Mesendoderm (in vitro differentiated cells): ENCODE results near the gene CCDC40.

Experiments used
- DNase-seq: peaks from one replicate; pipeline ENCODE4 v3.0.0; 2013
- H2AK5ac ChIP-seq: 2 replicates; pipeline ENCODE4 v1.6.1; 2013; ENCODE audit warnings: low read length, inconsistent platforms
- H2BK120ac ChIP-seq: 2 replicates; pipeline ENCODE4 v1.6.1; 2013; ENCODE audit warnings: low read depth, mild to moderate bottlenecking, low read length, moderate library complexity, mixed read lengths
- H2BK15ac ChIP-seq: replicated peaks from 2 replicates; pipeline ENCODE4 v1.6.1; 2013; ENCODE audit warnings: low read depth, mild to moderate bottlenecking, moderate library complexity
- H2BK5ac ChIP-seq: 2 replicates; pipeline ENCODE4 v1.6.1; 2013; ENCODE audit warnings: low read length, inconsistent platforms
- H3K18ac ChIP-seq: 2 replicates; pipeline ENCODE4 v1.6.1; 2013; ENCODE audit warnings: mild to moderate bottlenecking, low read length, mixed read lengths
- H3K23ac ChIP-seq: one replicate; pipeline ENCODE4 v1.6.1; 2013; ENCODE audit warnings: low read length
- H3K27ac ChIP-seq: 2 replicates; pipeline ENCODE4 v1.5.1; 2013; ENCODE audit warnings: low read depth, mild to moderate bottlenecking, inconsistent platforms, low read length, moderate library complexity
- H3K27me3 ChIP-seq: 2 replicates; pipeline ENCODE4 v1.6.1; 2013; ENCODE audit warnings: low read length, control low read depth, mild to moderate bottlenecking, inconsistent platforms; ENCODE audit not compliant: insufficient read depth, poor library complexity
- H3K36me3 ChIP-seq: 2 replicates; pipeline ENCODE4 v1.6.1; 2013; ENCODE audit warnings: low read length, inconsistent platforms; ENCODE audit not compliant: control insufficient read depth, insufficient read depth
- H3K4ac ChIP-seq: one replicate; pipeline ENCODE4 v1.6.1; 2013; ENCODE audit warnings: low read depth, mild to moderate bottlenecking, low read length, moderate library complexity
- H3K4me1 ChIP-seq: 2 replicates; pipeline ENCODE4 v1.6.1; 2013; ENCODE audit warnings: low read depth, low read length, inconsistent platforms; ENCODE audit not compliant: control insufficient read depth
- H3K4me2 ChIP-seq: 2 replicates; pipeline ENCODE4 v1.6.1; 2013; ENCODE audit warnings: low read length
- H3K4me3 ChIP-seq: 2 replicates; pipeline ENCODE4 v1.5.1; 2013; ENCODE audit warnings: mild to moderate bottlenecking, low read length
- H3K56ac ChIP-seq: one replicate; pipeline ENCODE4 v1.6.1; 2013; ENCODE audit warnings: low read length
- H3K79me1 ChIP-seq: 2 replicates; pipeline ENCODE4 v1.6.1; 2013; ENCODE audit warnings: low read length, inconsistent platforms
- H3K79me2 ChIP-seq: 2 replicates; pipeline ENCODE4 v1.6.1; 2013; ENCODE audit warnings: mild to moderate bottlenecking, low read length; ENCODE audit not compliant: control insufficient read depth, insufficient read depth
- H3K9ac ChIP-seq: 2 replicates; pipeline ENCODE4 v1.6.1; 2013; ENCODE audit warnings: low read length, inconsistent platforms
- H4K5ac ChIP-seq: one replicate; pipeline ENCODE4 v1.6.1; 2013; ENCODE audit warnings: low read length
- H4K8ac ChIP-seq: one replicate; pipeline ENCODE4 v1.6.1; 2013; ENCODE audit warnings: low read depth, mild to moderate bottlenecking, control low read depth, low read length, moderate library complexity
- WGBS: extraction: QIAGEN DNeasy Blood & Tissue Kit; methylation state at CpG from one replicate; pipeline ENCODE4 v1.1.7; 2013; ENCODE audit warnings: low lambda C conversion rate, missing lambda C conversion rate; ENCODE audit not compliant: insufficient coverage; ENCODE audit errors: extremely low coverage; 5-methylcytosine and 5-hydroxymethylcytosine counted together

The CCDC40 gene

DNA sequence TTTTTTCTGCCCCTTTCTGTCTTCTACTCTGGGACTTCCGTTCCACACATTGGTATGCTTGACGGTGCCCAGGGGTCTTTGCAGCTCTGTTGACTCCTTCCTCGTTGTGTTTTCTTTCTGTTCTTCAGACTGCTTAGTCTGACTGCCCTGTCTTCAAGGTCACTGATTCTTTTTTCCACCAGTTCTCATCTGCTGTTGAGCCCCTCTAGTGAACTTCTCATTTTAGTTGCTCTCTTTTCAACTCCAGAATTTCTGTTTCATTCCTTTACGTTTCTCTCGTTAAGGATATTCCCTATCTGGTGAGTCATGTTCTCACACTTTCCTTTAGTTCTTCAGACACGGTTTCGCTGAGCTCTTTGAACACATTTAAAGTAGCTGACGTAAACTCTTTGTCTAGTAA lies 78.7 kb downstream of the CCDC40 start:
- H3K4ac ChIP-seq: no peak overlapping the region
- DNase-seq: no peak
- H3K23ac ChIP-seq: no peak overlapping the region
- H2AK5ac ChIP-seq: no peak overlapping the region
- H2BK15ac ChIP-seq: no peak overlapping the region
- H3K36me3 ChIP-seq: no peaks in the 10 kb centered on the region
- no peak overlapping the region for H3K4me2 ChIP-seq
- no peak overlapping the region for H4K5ac ChIP-seq
- no peaks in the 10 kb centered on the region for H3K4me1 ChIP-seq
- no CpG with 5 or more reads among the region's 8 CpGs for WGBS
- H3K79me2 ChIP-seq: no peaks in the 10 kb centered on the region
- H3K56ac ChIP-seq: no peak overlapping the region
- H3K9ac ChIP-seq: no peak overlapping the region
- no peaks in the 10 kb centered on the region for H3K79me1 ChIP-seq
- no peak overlapping the region for H2BK5ac ChIP-seq
- no peak overlapping the region for H3K4me3 ChIP-seq
- H3K27ac ChIP-seq: no peak overlapping the region
- no peak overlapping the region for H4K8ac ChIP-seq
- H2BK120ac ChIP-seq: no peak overlapping the region
- no peaks in the 10 kb centered on the region for H3K27me3 ChIP-seq
- no peak overlapping the region for H3K18ac ChIP-seq

GRCh38 chr17:80116276-80116920 lies 80.0 kb downstream of the CCDC40 start:
- H4K8ac ChIP-seq: no peak overlapping the region
- no peaks in the 10 kb centered on the region for H3K36me3 ChIP-seq
- H3K4me2 ChIP-seq: no peak overlapping the region
- no peaks in the 10 kb centered on the region for H3K27me3 ChIP-seq
- no peak overlapping the region for H4K5ac ChIP-seq
- no peak overlapping the region for H3K4ac ChIP-seq
- DNase-seq: no peak
- no peaks in the 10 kb centered on the region for H3K79me2 ChIP-seq
- no peak overlapping the region for H3K18ac ChIP-seq
- H2AK5ac ChIP-seq: no peak overlapping the region
- no peak overlapping the region for H2BK120ac ChIP-seq
- H3K56ac ChIP-seq: no peak overlapping the region
- H3K4me3 ChIP-seq: no peak overlapping the region
- no peaks in the 10 kb centered on the region for H3K79me1 ChIP-seq
- H3K4me1 ChIP-seq: no peaks in the 10 kb centered on the region
- H3K27ac ChIP-seq: no peak overlapping the region
- H3K9ac ChIP-seq: no peak overlapping the region
- H2BK5ac ChIP-seq: no peak overlapping the region
- H2BK15ac ChIP-seq: no peak overlapping the region
- H3K23ac ChIP-seq: no peak overlapping the region
- no CpG with 5 or more reads among the region's 16 CpGs for WGBS

DNA sequence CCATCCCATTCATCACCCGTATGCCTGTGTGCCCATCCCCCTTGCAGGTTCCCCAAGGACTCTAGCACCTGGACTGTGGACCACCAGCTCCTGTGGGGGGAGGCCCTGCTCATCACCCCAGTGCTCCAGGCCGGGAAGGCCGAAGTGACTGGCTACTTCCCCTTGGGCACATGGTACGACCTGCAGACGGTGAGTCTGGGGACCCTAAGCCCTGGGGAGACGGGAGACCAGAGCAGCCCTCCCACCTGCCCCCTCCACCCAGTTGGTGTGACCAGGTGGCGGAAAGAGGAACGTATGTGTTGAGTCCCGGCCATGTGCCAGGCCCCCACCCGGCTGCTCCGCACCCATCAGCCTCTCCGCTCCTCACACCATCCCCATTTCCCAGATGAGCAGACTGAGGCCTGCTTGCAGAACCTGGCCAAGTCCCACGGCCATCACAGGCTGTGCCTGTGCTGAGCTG lies 80.5 kb downstream of the CCDC40 start:
- no peaks in the 10 kb centered on the region for H3K79me1 ChIP-seq
- H3K9ac ChIP-seq: no peak overlapping the region
- H3K56ac ChIP-seq: no peak overlapping the region
- no peaks in the 10 kb centered on the region for H3K79me2 ChIP-seq
- no peak overlapping the region for H4K5ac ChIP-seq
- WGBS: no CpG with 5 or more reads among the region's 13 CpGs
- no peaks in the 10 kb centered on the region for H3K36me3 ChIP-seq
- no peak overlapping the region for H2BK120ac ChIP-seq
- H2AK5ac ChIP-seq: no peak overlapping the region
- no peak overlapping the region for H2BK5ac ChIP-seq
- no peak overlapping the region for H3K27ac ChIP-seq
- no peak overlapping the region for H3K4ac ChIP-seq
- no peak overlapping the region for H2BK15ac ChIP-seq
- no peak overlapping the region for H3K4me3 ChIP-seq
- no peak overlapping the region for H3K23ac ChIP-seq
- H3K27me3 ChIP-seq: no peaks in the 10 kb centered on the region
- no peak overlapping the region for H3K18ac ChIP-seq
- H3K4me1 ChIP-seq: no peaks in the 10 kb centered on the region
- no peak overlapping the region for H4K8ac ChIP-seq
- H3K4me2 ChIP-seq: no peak overlapping the region
- DNase-seq: no peak

DNA sequence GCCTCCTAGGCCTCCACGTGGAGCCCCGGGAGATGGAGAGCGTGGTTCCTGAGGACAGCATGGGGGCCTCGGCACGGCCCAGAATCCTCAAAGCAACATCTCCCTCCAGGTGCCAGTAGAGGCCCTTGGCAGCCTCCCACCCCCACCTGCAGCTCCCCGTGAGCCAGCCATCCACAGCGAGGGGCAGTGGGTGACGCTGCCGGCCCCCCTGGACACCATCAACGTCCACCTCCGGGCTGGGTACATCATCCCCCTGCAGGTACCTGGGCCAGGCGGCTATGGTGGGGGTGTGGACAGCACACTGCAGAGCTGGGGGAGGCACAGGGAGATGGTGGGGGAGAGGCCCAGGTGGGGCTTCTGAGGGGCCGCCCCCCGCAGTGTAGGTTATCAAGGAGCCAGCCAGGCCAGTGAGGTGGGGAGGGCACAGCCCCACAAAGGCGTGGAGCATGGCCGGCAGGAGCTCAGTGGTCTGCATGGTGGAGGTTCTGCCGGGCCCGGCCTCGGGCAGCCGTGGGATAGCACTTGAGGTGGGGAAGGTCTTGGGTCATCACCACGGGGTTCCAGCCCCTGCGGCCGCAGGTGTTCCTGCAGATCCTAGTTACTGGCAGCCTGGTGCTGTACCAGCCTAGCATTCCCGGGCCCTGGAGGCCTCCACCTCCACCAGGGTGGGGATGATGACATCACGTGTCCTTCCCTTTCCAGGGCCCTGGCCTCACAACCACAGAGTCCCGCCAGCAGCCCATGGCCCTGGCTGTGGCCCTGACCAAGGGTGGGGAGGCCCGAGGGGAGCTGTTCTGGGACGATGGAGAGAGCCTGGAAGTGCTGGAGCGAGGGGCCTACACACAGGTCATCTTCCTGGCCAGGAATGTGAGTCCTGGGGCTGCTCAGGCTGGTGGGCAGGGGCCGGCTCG lies 81.3 kb downstream of the CCDC40 start:
- Histone ChIP-seq H4K5ac (no peak overlapping the region), H3K27me3 (no peaks in the 10 kb centered on the region), H2BK15ac (no peak overlapping the region), H3K4me1 (no peaks in the 10 kb centered on the region), H4K8ac (no peak overlapping the region), H3K79me2 (no peaks in the 10 kb centered on the region), H3K18ac (no peak overlapping the region), H2AK5ac (no peak overlapping the region), H3K36me3 (no peaks in the 10 kb centered on the region), H3K27ac (no peak overlapping the region), H3K4ac (no peak overlapping the region), H2BK5ac (no peak overlapping the region), H3K4me3 (no peak overlapping the region), H2BK120ac (no peak overlapping the region), H3K23ac (no peak overlapping the region), H3K9ac (no peak overlapping the region), H3K4me2 (no peak overlapping the region), H3K56ac (no peak overlapping the region), H3K79me1 (no peaks in the 10 kb centered on the region)
- no peak for DNase-seq
- no CpG with 5 or more reads among the region's 31 CpGs for WGBS

- no peak overlapping the region for H3K9ac ChIP-seq
- H3K27me3 ChIP-seq: no peaks in the 10 kb centered on the region
- H4K8ac ChIP-seq: no peak overlapping the region
- no CpG with 5 or more reads among the region's 35 CpGs for WGBS
- H2AK5ac ChIP-seq: no peak overlapping the region
- H2BK15ac ChIP-seq: no peak overlapping the region
- no peak overlapping the region for H4K5ac ChIP-seq
- H3K23ac ChIP-seq: no peak overlapping the region
- no peak overlapping the region for H3K18ac ChIP-seq
- no peak overlapping the region for H2BK5ac ChIP-seq
- no peak overlapping the region for H3K4me2 ChIP-seq
- H3K4me1 ChIP-seq: no peaks in the 10 kb centered on the region
- no peak overlapping the region for H3K4ac ChIP-seq
- no peak overlapping the region for H3K4me3 ChIP-seq
- no peak overlapping the region for H2BK120ac ChIP-seq
- H3K27ac ChIP-seq: no peak overlapping the region
- H3K79me1 ChIP-seq: no peaks in the 10 kb centered on the region
- H3K79me2 ChIP-seq: no peaks in the 10 kb centered on the region
- DNase-seq: no peak
- H3K36me3 ChIP-seq: no peaks in the 10 kb centered on the region
- H3K56ac ChIP-seq: no peak overlapping the region
Measured at GRCh38 chr17:80118601-80119270, 82.3 kb downstream of the CCDC40 start.
